Activated T-helper 1 cell treated with Interleukin-2 at 50 U/mL for 16 hours (primary cell): ENCODE results near the gene LAMB4.

Experiments used
- DNase-seq: peaks from one replicate; pipeline ENCODE4 v3.0.0-alpha.2; 2020; ENCODE audit warnings: low read depth

LAMB4 gene

GRCh38 chr7:108103558-108104298 lies 26.4 kb downstream of the LAMB4 start:
- no peak for DNase-seq

- no peak for DNase-seq
Observed at GRCh38 chr7:108102671-108103312, 27.4 kb downstream of the LAMB4 start.

DNA sequence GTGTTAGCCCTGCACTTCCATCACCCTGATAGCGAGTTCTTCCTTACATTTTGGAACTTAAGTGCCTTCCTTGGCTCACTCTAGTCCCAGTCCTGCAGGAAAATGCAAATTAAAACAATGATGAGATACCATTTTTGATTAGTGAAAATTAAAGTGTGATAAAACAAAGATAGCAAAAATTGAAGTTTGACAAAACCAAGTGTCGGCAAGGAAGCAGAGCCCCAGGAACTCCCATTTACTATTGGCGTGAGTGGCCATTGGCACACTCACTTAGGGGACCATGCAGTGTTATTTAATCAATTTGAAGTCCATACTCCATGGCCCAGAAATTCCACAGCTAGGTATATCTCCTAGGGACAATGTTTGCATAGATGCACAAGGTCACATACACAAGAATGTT lies 28.4 kb downstream of the LAMB4 start:
- DNase-seq = no peak

- DNase-seq = no peak
Observed at GRCh38 chr7:108099713-108100112, 30.4 kb downstream of the LAMB4 start.

- DNase-seq = no peak
Observed at GRCh38 chr7:108097703-108098102, 32.5 kb downstream of the LAMB4 start.

DNA sequence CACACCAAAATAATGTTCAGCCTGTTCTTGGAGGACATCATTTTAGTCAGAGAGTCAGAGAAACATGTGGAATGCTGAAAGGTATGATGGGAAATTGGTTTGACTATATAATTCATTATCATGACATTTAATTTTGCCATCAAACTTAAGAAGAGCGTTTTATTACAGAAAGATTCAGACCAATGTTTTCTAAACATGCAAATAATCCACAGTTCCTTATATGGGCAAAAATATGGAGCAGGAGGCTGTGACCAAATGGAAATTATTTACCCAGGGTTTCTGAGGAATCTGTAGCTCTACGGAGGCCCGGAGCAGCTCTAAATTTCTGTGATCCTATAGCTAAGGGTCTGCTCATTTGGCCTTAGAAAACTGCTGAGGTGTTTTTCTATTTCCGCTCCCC lies 33.2 kb downstream of the LAMB4 start:
- DNase-seq = no peak

- DNase-seq = no peak
Observed at GRCh38 chr7:108094933-108095710, 35.0 kb downstream of the LAMB4 start.

DNA sequence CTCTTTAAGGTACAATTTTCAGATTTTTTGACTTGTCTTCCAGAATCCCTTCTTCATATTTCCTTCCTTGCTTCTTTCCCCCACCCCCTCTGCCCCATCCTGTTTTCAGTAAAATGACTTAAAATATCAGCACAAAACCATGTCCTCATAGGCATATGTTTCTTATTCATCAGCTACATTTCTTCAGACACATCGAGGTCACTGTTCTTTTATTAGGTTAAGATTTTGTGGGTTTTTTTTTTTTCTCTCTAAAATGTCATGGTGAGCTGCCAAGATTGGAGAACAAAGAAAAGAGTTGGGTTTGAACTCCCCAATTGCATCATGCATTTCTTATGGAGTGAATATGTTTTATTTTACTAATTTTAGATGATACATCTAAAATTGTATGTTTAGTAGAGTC lies 35.8 kb downstream of the LAMB4 start:
- DNase-seq = no peak

GRCh38 chr7:108093851-108094331 lies 36.3 kb downstream of the LAMB4 start:
- no peak for DNase-seq

DNA sequence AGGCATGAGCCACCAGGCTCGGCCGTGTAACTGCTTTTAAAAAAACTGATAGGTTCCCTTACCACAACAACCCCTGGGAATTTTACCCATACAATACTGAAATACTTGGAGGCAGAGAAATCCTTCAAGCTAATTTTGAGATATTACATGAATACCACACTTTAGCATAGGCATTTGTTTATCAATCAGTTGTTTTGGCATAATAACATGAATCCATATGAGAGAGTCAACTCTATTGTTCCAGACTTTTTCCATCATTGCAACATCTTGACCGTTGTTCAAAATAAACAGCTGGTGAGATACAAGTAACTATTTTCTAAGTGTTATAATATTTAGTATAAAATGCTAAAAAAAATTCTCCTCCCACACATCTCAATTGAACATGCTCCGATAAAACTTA lies 36.8 kb downstream of the LAMB4 start:
- DNase-seq = no peak

DNA sequence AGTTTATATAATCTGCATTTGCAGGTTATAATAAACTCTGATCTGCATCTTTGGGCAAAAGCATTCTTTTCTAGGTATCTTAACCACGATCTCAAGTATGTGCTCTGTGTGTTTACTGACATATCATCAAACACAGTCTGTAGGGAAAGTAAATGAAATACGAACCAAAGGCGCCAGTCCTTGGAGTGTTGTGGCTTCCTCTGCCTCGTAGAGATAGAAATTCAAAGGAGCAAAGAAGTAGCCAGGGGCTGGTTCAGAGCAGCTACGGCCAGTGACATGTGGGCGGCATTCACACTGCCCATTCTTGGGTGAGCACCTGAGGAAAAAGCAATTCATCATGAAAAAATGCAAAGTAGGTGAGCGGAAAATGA lies 38.7 kb downstream of the LAMB4 start:
- DNase-seq = no peak

GRCh38 chr7:108090791-108091460 lies 39.2 kb downstream of the LAMB4 start:
- DNase-seq = no peak

DNA sequence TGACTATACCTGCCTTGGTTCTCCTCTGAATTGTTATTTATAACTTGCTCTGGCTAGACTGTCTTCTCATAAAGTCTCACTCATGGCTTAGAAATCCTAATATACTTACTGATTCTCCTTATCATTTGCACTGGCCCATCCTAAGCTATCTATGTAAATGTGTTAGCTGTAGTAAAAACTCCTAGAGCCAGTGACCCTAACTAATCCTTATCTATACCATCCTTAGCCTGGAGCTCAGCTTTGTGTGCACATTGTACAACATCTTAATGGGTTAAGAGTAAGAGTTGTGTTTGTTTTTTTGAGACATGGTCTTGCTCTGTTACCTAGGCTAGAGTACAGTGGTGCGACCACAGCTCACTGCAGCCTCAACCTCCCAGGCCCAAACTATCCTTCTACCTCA lies 40.8 kb downstream of the LAMB4 start:
- DNase-seq = no peak

GRCh38 chr7:108088729-108089128 lies 41.4 kb downstream of the LAMB4 start:
- DNase-seq = no peak

DNA sequence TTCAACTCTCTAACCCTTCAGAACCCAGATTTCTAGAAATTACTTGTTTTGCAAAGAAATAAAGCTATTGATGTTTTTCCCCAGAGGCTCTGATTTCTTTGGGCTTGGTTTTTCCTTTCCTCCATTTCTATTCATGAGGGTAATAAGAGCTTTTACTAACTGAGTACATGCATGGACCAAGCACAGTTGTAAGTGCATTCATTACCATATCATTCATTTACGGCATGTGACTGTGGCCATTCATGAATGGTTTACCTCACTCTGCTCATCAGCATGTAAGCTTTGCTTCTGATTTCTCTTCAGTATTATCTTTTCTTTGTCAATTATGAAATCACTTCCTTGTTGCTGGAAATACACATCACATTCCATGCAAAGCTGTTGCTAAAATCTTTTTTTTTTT lies 42.4 kb downstream of the LAMB4 start:
- DNase-seq = no peak

DNA sequence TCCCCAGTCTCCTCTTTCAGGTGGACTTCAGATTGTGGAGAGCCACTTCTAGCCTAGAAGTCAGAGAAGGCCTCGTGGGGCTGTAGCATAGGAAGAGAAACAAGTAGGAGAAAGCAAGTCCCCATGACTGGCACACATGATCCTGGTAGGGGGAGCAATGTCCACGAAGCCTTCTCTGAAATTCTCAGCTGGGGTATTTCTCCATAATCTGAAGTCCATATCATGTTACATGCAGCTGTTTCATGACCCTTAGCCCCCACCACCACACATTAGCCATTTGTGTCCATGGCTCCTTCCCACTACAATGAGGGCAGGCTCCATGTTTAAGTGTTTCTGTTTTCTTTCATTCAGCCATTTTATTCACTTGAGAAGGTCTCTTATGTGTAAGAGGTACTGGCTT lies 43.2 kb downstream of the LAMB4 start:
- DNase-seq = no peak

DNA sequence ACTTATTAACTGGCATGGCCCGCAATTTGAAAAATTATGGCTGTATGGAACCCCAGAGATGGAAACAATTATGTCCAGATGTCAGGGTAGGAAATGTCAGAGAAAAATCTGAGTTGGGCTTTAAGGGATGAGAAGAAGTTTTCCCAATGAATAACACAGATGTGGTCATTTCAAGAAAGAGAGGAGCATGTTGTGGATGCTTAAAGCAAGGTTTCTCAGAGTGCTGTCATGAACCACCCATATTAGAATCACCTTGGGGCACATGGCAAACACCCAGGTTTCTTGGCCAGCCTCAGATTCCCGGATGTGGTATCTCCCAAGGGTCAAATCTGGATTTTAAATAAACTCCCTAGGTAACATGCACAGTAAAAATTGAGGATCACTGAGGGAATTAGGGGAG lies 43.6 kb downstream of the LAMB4 start:
- no peak for DNase-seq

DNA sequence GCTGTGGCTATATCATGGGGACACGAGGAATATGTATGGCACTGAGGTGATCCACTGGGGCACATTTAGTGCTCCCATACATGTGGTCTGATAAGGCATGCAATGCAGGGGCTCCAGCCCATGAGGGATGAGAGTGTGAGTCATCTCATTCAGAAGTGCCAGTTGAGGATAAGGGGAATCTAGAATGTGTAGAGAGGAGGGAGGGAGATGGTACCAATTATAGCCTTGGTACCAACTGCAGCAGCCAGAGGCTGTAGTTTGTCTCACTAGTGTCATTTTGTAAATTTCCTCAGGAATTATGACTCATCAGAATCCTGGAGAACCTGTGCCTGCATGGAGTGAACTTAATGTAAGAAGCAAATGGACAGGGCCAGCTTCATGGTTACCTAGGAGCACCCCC lies 46.2 kb downstream of the LAMB4 start:
- no peak for DNase-seq

DNA sequence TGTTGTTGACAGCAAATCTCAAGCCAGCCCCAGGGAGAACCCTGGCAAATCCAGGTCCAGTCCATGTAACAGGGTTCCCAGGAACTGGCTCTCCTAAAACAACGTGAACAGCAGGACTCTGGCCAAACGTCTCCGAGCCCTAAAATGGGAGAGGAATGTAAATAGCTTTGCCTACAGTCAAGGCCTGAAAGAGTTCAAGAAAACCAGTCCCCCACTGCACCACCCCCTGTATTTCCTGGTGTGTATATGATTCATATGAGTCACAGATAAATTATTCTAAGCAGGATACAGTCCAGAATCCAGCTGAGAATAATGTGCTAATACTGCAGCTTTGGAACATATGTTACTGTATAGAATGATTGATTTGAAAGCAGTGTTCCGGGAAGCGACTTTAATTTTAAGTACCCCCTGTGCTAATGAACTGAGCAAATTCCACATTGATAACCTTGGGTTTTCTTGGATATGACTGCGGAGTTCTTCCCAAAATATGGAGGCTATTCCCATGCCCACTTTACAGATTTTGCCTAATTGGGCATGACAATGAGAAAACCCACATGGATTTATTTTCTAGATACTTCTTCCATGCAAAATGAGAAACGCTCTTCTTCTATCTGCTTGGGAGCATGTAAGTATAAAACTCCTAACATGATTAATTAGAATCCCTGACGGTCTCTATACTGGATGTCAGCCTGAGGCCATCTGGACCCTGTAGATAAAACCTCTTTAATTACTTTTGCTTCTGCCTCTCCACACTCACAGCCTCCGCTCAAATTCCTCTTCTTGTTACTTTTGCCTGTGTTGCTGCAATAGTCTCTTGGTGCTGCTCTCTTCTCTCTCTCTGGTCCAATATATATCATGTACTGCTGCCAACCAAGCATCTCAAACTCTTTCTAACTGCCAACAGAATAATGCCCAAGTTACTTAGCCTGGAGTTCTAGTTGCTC lies 50.2 kb downstream of the LAMB4 start:
- no peak for DNase-seq

- DNase-seq = no peak
Observed at GRCh38 chr7:108079276-108079647, 50.9 kb downstream of the LAMB4 start.

GRCh38 chr7:108078691-108079090 lies 51.5 kb downstream of the LAMB4 start:
- no peak for DNase-seq
